ENCODE results near the gene ILKAP. TPM values are rescaled to one million over a fixed set of nuclear protein-coding genes. Genes with fewer than 3 reads are reported as not detected.

Gene ILKAP
- polyA plus RNA-seq, 4 donors: 38.8 to 60.8 (median 47.8) TPM

DNA sequence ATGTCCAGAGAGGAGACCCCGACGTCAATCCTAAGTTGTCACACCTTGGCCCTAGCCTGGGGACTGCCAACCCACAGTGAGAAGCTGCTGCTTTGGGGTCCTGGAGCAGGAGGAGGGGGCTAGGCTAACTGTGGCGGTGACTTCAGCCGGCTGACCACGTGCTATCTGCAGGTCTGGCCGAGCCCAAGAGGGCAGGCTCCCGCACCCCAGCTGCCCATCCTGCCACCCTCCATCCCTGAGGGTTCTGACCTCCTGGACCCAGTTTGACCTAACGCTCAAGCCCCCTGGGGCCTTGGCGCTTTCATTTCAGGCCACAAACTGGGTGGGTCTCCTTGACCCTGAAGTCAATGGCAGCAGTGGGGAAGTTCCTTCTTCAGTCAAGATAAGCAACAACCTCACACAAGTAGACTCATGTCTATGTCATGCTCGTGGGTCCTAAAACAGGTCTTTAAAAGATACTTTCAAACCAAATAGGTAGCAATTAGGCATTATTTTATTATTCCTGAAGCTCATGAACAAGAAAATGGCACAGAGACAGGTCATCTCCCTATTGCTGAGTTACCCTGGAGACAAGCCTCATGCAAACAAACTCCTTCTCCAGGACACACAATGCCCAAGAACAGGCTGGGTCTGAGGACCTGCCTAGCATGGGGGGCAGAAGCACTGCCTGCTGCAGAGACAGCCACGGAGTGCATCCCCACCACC, 34.1 kb upstream of the ILKAP start:
- DNase-seq (ENCODE audit: low read depth in 4 of 4, low spot score in 2 of 4): no peak

DNA sequence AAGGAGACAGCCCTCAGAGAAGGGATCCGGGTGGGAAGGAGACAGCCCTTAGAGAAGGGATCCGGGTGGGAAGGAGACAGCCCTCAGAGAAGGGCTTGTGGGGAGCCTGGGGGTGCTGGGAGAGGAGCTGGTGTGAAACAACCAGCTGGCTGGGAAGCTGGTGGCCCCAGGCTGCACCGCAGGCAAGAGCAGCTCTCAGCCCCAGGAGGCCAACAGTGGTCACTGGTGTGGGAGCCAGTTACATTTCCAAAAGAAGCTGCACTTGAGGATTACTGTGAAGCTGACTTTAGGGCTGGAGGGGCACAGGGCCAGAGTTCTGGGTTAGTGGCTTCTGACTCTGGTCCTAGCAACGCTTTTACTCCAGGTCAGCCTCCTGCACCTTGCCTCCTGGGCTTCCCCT, 33.1 kb upstream of the ILKAP start:
- no peak for DNase-seq (ENCODE audit: low read depth in 4 of 4, low spot score in 2 of 4)

DNA sequence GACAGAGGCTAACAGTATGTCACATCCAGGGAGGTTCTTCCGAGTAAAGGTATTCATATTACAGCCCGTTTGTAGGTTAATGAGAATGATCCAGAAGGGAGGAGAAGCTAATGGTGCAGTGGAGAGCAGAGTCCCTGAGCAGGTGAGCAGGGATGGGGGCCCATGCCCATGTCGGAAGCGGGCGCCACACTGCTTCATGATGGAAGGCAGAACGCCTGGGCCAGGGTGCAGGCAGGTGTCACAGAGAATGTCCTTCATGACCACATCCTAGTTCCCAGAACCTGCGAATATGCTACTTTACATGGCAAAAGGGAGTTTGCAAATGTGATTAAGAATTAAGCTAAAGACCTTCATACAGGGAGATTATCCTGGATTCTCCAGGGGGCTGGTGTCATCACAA, 32.4 kb upstream of the ILKAP start:
- no peak for DNase-seq (ENCODE audit: low read depth in 4 of 4, low spot score in 2 of 4)

- no peak for DNase-seq (ENCODE audit: low read depth in 4 of 4, low spot score in 2 of 4)
Observed at GRCh38 chr2:238235331-238235732, 31.8 kb upstream of the ILKAP start.

DNA sequence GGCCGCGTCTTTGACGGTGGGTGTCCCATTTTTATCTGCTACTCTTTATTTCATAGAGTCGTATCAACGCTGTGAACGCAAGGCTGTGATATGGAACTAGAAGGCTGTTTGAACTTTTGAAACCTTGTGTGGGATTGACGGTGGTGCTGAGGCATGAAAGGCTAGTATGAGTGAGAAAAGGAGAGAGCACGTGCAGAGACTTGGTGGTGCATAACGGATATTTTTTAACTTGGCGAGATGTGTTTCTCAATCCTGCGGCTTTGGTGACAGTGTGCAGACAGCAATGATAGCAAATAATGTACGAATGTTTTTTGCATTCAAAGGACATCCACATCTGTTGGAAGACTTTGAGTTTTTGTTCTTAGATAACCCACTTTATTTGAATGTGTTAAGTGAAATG, 30.1 kb upstream of the ILKAP start:
- DNase-seq (ENCODE audit: low read depth in 4 of 4, low spot score in 2 of 4): no peak

GRCh38 chr2:238231809-238232208, 28.3 kb upstream of the ILKAP start:
- DNase-seq (ENCODE audit: low read depth in 4 of 4, low spot score in 2 of 4): no peak

GRCh38 chr2:238231251-238231793, 27.8 kb upstream of the ILKAP start:
- no peak for DNase-seq (ENCODE audit: low read depth in 4 of 4, low spot score in 2 of 4)

GRCh38 chr2:238230699-238231098, 27.2 kb upstream of the ILKAP start:
- DNase-seq (ENCODE audit: low read depth in 4 of 4, low spot score in 2 of 4): no peak

DNA sequence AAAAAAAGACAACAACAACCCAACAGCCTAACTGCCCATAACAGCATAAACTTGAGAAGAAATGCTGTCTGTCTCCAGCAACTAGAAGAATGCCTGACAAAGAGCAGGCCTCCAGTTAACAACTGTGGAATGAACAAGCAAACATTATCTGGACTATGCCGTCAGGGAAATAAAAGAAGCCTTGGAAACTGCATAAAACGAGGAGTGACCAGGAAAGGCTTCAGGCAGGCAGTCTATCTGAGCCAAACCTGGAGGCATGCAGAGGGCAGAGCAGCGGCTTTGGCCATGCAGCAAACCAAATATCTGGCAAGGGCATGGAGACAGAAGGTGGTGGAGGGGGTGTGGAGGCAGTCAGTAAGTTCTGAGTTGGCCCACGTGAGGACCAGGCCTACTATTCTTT, 25.2 kb upstream of the ILKAP start:
- no peak for DNase-seq (ENCODE audit: low read depth in 4 of 4, low spot score in 2 of 4)

DNA sequence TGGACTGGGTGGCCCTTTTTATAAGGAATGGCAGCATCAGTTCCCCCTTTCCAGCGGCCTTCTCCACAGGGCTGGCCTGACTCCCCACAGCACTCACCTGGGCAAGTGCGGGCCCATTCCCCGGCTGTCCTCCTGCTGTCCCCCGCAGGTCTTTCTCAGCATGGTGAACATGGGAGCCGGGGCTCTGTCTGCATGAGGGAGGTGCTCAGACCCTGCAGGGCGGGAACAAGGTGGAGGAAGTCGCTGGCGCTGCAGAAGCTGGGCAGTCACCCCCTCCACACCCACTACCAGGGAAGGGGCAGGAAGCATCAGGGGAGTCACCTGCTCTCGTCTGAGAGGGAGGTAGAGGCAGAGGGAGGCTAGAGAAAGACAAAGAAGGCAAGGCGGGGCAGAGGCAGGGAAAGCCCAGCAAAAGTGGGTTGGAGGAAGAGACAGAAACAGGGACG, 24.1 kb upstream of the ILKAP start:
- DNase-seq (ENCODE audit: low read depth in 4 of 4, low spot score in 2 of 4): no peak

- DNase-seq (ENCODE audit: low read depth in 4 of 4, low spot score in 2 of 4): no peak
Observed at GRCh38 chr2:238226698-238227586, 23.4 kb upstream of the ILKAP start.

DNA sequence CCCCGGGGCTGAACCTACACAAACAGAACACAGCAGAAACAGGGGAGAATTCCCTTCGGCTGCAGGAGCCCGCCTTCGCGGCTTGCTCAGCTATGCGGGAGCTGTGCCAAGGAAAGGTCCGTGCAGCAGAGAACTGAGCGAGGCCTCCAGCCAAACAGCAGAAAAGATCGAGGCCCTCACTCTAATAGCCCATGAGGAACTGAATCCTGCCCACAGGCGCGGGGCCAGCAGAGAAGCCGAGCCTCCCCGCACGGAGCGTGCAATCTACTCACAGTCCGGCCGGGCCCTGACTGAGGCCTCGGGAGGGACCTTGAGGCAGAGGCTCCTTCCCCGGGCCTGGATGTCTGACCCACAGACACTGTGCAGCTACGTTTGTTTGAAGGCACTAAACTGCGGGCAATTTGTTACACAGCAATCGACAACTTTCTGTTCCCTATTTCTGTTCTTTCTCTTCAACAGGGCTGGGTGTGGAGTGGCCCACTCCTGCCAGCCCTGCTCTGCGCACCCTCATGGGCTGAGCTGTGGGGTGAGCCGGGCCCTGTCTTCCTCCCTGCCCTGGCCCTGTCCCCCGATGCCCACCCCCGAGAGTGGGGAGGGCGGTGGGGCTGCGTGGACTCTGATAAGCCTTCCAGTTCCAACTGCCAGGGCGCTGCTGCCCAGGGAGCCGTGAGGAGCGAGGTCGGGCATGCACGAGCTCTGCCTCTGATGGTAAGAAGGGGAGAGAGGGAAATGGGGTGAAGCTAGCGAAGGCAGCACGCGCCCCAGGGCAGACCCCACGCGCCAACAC, 22.6 kb upstream of the ILKAP start:
- DNase-seq (ENCODE audit: low read depth in 4 of 4, low spot score in 2 of 4): no peak

GRCh38 chr2:238225121-238225520, 21.6 kb upstream of the ILKAP start:
- no peak for DNase-seq (ENCODE audit: low read depth in 4 of 4, low spot score in 2 of 4)

DNA sequence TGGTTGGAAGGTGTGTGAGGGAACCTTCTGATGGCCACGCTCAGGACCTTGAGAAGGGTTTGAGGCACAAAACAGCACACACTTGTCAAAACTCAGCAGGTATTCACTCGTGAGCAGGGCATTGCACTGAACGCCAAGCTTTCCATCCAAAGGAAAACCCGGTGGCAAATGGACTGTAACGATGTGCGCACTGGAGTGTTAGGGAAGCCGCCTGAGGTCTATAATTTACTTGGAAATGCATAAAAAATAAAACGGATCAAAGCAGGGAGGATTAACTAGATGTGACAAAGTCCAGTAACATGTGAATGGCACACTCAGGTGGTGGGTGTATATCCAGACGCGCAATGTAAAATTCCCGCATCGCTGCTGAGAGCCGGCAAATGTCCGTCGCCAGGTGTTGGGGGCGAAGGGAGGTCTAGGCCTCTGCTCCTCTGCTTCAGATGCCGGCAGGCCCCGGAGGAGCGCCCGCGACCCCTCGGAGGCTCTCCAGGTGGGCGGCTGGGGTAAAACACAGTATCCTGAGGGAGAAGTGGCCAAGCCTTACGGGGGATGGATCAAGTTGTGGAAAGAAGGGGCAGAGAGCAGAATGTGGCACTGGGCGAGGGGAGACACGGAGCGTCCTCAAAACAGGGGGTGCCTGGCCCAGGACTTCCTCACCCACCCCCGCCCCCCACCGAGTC, 21.0 kb upstream of the ILKAP start:
- no peak for DNase-seq (ENCODE audit: low read depth in 4 of 4, low spot score in 2 of 4)

DNA sequence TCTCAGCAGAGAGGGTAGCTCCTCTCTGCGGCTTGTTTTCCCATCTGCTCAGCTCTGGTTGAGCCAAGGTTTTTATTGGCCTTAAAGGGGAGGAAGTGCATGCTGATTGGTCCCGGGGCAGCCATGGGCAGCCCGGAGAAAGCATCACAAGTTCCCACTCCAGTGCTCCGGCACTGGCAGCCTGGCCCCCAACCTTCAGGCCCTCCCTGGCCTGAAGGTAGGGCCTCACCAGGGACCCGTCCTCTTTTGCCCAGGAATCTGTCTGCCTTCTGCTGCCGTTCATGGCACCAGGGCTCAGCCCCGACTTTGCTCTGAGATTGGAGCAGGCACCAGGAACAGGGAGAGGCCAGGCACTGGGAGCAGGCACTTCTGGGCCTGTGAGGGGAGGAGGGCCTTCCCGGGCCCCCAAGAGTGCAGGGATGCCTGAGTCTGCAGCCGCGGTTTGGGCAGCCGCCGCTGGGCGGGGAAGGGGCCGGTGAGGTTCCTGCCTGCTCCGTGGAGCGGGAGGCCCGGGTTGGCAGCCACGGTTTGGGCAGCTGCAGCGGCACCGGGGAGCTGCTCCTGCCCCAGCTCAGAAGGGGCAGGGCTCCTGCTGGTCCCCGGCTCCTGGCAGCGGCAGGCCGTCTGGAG, 17.5 kb upstream of the ILKAP start:
- DNase-seq (ENCODE audit: low read depth in 4 of 4, low spot score in 2 of 4): no peak

DNA sequence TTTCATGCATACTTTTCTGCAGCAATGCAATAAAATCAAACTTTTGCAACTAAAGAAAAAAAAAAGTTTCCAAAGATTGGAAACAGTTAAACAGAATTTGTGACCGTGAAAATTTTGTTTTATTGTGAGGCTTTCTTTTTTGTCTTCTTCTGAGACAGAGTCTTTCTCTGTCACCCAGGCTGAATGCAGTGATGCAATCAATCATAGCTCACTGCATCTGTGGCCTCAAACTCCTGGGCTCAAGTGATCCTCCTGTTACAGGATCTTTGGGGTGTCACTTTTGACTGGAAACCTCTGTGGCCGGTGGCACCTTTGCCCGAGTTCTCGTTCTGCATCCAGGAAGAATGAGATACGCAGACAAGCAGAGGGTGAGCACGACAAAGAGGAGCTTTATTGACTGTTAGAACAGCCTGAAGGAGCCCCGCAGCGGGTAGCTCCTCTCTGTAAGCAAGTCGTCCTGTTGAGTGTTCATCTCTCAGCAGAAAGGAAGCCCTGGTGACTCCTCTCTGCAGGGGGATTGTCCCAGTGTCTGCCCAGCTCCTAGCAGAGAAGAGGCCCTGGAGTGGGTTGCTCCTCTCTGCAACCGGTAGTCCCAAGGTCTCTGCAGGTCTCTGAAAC, 16.9 kb upstream of the ILKAP start:
- no peak for DNase-seq (ENCODE audit: low read depth in 4 of 4, low spot score in 2 of 4)

DNA sequence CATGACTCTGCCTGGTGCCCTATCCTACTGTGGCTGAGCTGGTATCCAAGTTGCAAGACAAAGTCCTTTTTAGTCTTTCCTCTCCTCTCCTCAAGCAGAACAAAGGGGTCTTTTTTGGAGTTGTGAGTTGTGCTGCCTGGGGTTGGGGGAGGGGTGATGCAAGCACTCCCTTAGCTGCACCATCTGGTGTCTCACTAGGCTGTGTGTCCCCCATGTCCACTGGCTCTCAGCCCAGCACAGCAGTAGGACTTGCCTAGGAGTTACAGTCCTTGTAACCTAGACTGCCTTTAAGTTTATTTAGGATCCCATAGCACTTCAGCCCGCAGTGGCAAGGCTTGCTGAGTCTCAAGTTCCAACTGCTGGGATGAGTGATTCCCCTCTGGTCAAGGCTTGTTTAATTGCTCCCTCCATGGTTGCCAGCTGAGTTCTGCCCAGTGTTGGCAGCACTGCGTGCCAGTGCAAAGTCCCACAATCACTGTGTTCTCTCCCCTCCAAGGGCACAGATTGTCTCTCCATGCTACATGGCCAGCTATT, 13.2 kb upstream of the ILKAP start:
- no peak for DNase-seq (ENCODE audit: low read depth in 4 of 4, low spot score in 2 of 4)

- DNase-seq (ENCODE audit: low read depth in 4 of 4, low spot score in 2 of 4): no peak
Observed at GRCh38 chr2:238207006-238207405, 3.5 kb upstream of the ILKAP start.

Measured in left renal cortex interstitium (tissue), 4 donors.